HepG2 (cell line): ENCODE results near the gene AFTPH. TPM values are rescaled to one million over a fixed set of nuclear protein-coding genes. Genes with fewer than 3 reads are reported as not detected.
A peak's percentile ranks its signal among the peaks of the same experiment; 100 is the strongest.

Experiments used
- ETV6 ChIP-seq: sonication (generic); formaldehyde crosslinking; conservative IDR thresholded peaks from 2 replicates; pipeline ENCODE4 v1.4.0; 2020; ENCODE audit warnings: missing genetic modification reagents
- FOXA3 ChIP-seq: IDR thresholded peaks from 2 replicates; pipeline ENCODE4 v1.6.1; 2016; ENCODE audit warnings: missing genetic modification reagents, missing compliant biosample characterization
- MEIS1 ChIP-seq: sonication (generic); formaldehyde crosslinking; IDR thresholded peaks from 2 replicates; pipeline ENCODE4 v1.9.0; 2021; ENCODE audit warnings: mild to moderate bottlenecking, missing genetic modification reagents, moderate library complexity, borderline replicate concordance
- MXI1 ChIP-seq: IDR thresholded peaks from 3 replicates; pipeline ENCODE4 v1.6.1; 2012; ENCODE audit warnings: low read depth, low read length, inconsistent platforms, borderline replicate concordance
- MYNN ChIP-seq: sonication (generic); formaldehyde crosslinking; IDR thresholded peaks from 2 replicates; pipeline ENCODE4 v1.4.0; 2020; ENCODE audit warnings: mild to moderate bottlenecking, low read depth, missing genetic modification reagents
- NONO ChIP-seq, 2 experiments: fragments of 450-650 bp in 1 of 2; sonication (generic) in 1 of 2; formaldehyde crosslinking in 1 of 2; IDR thresholded peaks in 1 of 2; conservative IDR thresholded peaks in 1 of 2; 2 replicates each; pipeline versions ENCODE4 v1.6.1 to v1.8.0; 2017 to 2022; ENCODE audit warnings: mild to moderate bottlenecking in 1 of 2, missing genetic modification reagents in 1 of 2, moderate library complexity in 1 of 2
- PLRG1 ChIP-seq: fragments of 450-650 bp; conservative IDR thresholded peaks from 2 replicates; pipeline ENCODE4 v1.6.1; 2016
- PTBP1 ChIP-seq: fragments of 200-400 bp; formaldehyde crosslinking; IDR thresholded peaks from 2 replicates; pipeline ENCODE4 v1.6.1; 2018; ENCODE audit warnings: low read length, low read depth; ENCODE audit not compliant: poor library complexity, severe bottlenecking
- RARA ChIP-seq: IDR thresholded peaks from 2 replicates; pipeline ENCODE4 v1.6.1; 2016; ENCODE audit warnings: missing genetic modification reagents, missing compliant biosample characterization
- SMAD9 ChIP-seq: sonication (generic); formaldehyde crosslinking; IDR thresholded peaks from 2 replicates; pipeline ENCODE4 v1.5.1; 2020; ENCODE audit warnings: mild to moderate bottlenecking, missing genetic modification reagents
- TP53 ChIP-seq: sonication (generic); formaldehyde crosslinking; conservative IDR thresholded peaks from 2 replicates; pipeline ENCODE4 v1.4.0; 2020; ENCODE audit warnings: missing genetic modification reagents
- ZMYM2 ChIP-seq: sonication (generic); formaldehyde crosslinking; IDR thresholded peaks from 2 replicates; pipeline ENCODE4 v1.8.0; 2022; ENCODE audit warnings: mild to moderate bottlenecking, missing genetic modification reagents
- ZMYM4 ChIP-seq: sonication (generic); formaldehyde crosslinking; IDR thresholded peaks from 2 replicates; pipeline ENCODE4 v1.8.1; 2023; ENCODE audit warnings: mild to moderate bottlenecking, missing genetic modification reagents
- ZNF496 ChIP-seq: sonication (generic); formaldehyde crosslinking; IDR thresholded peaks from 2 replicates; pipeline ENCODE4 v1.8.1; 2023; ENCODE audit warnings: mild to moderate bottlenecking, moderate library complexity, missing genetic modification reagents; ENCODE audit not compliant: insufficient replicate concordance
- ZNF556 ChIP-seq: sonication (generic); formaldehyde crosslinking; IDR thresholded peaks from 2 replicates; pipeline ENCODE4 v1.4.0; 2020; ENCODE audit warnings: mild to moderate bottlenecking, missing genetic modification reagents, borderline replicate concordance
- ZNF569 ChIP-seq: sonication (generic); formaldehyde crosslinking; IDR thresholded peaks from 2 replicates; pipeline ENCODE4 v1.5.0; 2020; ENCODE audit warnings: mild to moderate bottlenecking, missing genetic modification reagents, moderate library complexity, borderline replicate concordance
- ZNF761 ChIP-seq: sonication (generic); formaldehyde crosslinking; conservative IDR thresholded peaks from 2 replicates; pipeline ENCODE4 v1.4.0; 2020; ENCODE audit warnings: mild to moderate bottlenecking, missing genetic modification reagents
- polyA plus RNA-seq, 8 experiments: library from polyadenylated mRNA; depleted of rRNA in 3 of 8; stranded (reverse) in 7 of 8; unstranded in 1 of 8; fragments of >200 nt; fragmentation: Illumina TruSeq in 4 of 8; extraction: Trizol in 4 of 8; gene quantifications; 2 replicates each; pipeline versions ENCODE4 v1.2.1 to v1.2.3, GENCODE V29; 2011 to 2016; ENCODE audit warnings: low read depth in 4 of 8, missing spikeins in 1 of 8, mixed read lengths in 1 of 8; ENCODE audit not compliant: insufficient read depth in 1 of 8
- total RNA-seq, 5 experiments: library from RNA; depleted of rRNA; stranded (reverse); fragments of >200 nt; fragmentation: Illumina TruSeq; extraction: Trizol; gene quantifications; 2 replicates each; pipeline ENCODE4 v1.2.3, GENCODE V29; 2016; ENCODE audit warnings: low read depth in 1 of 5
- TF ChIP-seq, protein P1 (sequence below): sonication (generic); formaldehyde crosslinking; IDR thresholded peaks from 2 replicates; pipeline ENCODE4 v1.8.1; 2023; ENCODE audit warnings: mild to moderate bottlenecking, inconsistent platforms, moderate library complexity, missing genetic modification reagents, borderline replicate concordance
- TF ChIP-seq, protein P2 (sequence below), 2 experiments: fragments of 450-650 bp in 1 of 2; sonication (generic) in 1 of 2; formaldehyde crosslinking in 1 of 2; IDR thresholded peaks; 2 replicates each; pipeline versions ENCODE4 v1.6.1 to v1.8.0; 2016 to 2022; ENCODE audit warnings: antibody characterized with exemption in 1 of 2, mild to moderate bottlenecking in 1 of 2, missing genetic modification reagents in 1 of 2

The AFTPH gene
- total and polyA plus RNA-seq, 2 of the 13 experiments (the other 11 are each of a cell fraction or from before 2014, with no cell fraction given) = 27.5 to 36.8 TPM

GRCh38 chr2:64524604-64525316 lies 632 bp downstream of the AFTPH start (continued):
- TF ChIP-seq, protein P1, sequence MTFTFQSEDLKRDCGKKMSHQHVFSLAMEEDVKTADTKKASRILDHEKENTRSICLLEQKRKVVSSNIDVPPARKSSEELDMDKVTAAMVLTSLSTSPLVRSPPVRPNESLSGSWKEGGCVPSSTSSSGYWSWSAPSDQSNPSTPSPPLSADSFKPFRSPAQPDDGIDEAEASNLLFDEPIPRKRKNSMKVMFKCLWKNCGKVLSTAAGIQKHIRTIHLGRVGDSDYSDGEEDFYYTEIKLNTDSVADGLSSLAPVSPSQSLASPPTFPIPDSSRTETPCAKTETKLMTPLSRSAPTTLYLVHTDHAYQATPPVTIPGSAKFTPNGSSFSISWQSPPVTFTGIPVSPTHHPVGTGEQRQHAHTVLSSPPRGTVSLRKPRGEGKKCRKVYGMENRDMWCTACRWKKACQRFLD = no peak
- TF ChIP-seq MEIS1 (0 out of 2 replicates have a peak, but pooled peaks have one; percentile 33), PTBP1 (peak; percentile 69), ZNF761 (CRISPR knock-in tag) (peak; percentile 37; the same call in 1 of the 2 replicates), ETV6 (CRISPR knock-in tag) (no peak; the same call in 1 of the 2 replicates), ZMYM2 (CRISPR knock-in tag) (no peak), PLRG1 (no peak), ZNF569 (CRISPR knock-in tag) (no peak), MXI1 (no peak), ZNF496 (CRISPR knock-in tag) (no peak), FOXA3 (CRISPR knock-in tag) (no peak), SMAD9 (CRISPR knock-in tag) (no peak), ZNF556 (CRISPR knock-in tag) (no peak), TP53 (CRISPR knock-in tag) (0 out of 2 replicates have a peak, but pooled peaks have one; percentile 26), MYNN (CRISPR knock-in tag) (no peak), RARA (no peak), NONO (IDR thresholded peaks at IDR 0.05) (no peak), NONO (CRISPR knock-in tag; conservative IDR thresholded peaks at IDR 0.05) (0 out of 2 replicates have a peak, but pooled peaks have one; percentile 17), ZMYM4 (CRISPR knock-in tag) (peak; percentile 37)
- TF ChIP-seq, protein P2, sequence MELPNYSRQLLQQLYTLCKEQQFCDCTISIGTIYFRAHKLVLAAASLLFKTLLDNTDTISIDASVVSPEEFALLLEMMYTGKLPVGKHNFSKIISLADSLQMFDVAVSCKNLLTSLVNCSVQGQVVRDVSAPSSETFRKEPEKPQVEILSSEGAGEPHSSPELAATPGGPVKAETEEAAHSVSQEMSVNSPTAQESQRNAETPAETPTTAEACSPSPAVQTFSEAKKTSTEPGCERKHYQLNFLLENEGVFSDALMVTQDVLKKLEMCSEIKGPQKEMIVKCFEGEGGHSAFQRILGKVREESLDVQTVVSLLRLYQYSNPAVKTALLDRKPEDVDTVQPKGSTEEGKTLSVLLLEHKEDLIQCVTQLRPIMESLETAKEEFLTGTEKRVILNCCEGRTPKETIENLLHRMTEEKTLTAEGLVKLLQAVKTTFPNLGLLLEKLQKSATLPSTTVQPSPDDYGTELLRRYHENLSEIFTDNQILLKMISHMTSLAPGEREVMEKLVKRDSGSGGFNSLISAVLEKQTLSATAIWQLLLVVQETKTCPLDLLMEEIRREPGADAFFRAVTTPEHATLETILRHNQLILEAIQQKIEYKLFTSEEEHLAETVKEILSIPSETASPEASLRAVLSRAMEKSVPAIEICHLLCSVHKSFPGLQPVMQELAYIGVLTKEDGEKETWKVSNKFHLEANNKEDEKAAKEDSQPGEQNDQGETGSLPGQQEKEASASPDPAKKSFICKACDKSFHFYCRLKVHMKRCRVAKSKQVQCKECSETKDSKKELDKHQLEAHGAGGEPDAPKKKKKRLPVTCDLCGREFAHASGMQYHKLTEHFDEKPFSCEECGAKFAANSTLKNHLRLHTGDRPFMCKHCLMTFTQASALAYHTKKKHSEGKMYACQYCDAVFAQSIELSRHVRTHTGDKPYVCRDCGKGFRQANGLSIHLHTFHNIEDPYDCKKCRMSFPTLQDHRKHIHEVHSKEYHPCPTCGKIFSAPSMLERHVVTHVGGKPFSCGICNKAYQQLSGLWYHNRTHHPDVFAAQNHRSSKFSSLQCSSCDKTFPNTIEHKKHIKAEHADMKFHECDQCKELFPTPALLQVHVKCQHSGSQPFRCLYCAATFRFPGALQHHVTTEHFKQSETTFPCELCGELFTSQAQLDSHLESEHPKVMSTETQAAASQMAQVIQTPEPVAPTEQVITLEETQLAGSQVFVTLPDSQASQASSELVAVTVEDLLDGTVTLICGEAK (IDR thresholded peaks at IDR 0.05) = no peak
- TF ChIP-seq, protein P2 (CRISPR knock-in tag; IDR thresholded peaks at IDR 0.05) = no peak
